DOHH2 (cell line): ENCODE measurements around the gene TMEM208.

Source experiments
- H3F3A ChIP-seq: fragments of 200-600 bp; sonication (generic), shearing (Covaris generic); 2 replicates; pipeline ENCODE4 v1.6.0; 2016; ENCODE audit warnings: antibody characterized with exemption, mild to moderate bottlenecking; ENCODE audit not compliant: control insufficient read depth, insufficient read depth
- H3K27ac ChIP-seq: fragments of 200-600 bp; sonication (generic); 2 replicates; pipeline ENCODE4 v1.5.1; 2014; ENCODE audit warnings: low read depth, mild to moderate bottlenecking, low read length, moderate library complexity
- H3K27me3 ChIP-seq: fragments of 200-600 bp; sonication (generic); 2 replicates; pipeline ENCODE4 v1.6.1; 2014; ENCODE audit warnings: mild to moderate bottlenecking, low read length, mixed read lengths; ENCODE audit not compliant: control insufficient read depth
- H3K36me3 ChIP-seq: fragments of 200-600 bp; sonication (generic); 2 replicates; pipeline ENCODE4 v1.6.1; 2014; ENCODE audit warnings: mild to moderate bottlenecking, low read length, moderate library complexity, mixed read lengths; ENCODE audit not compliant: control insufficient read depth
- H3K4me1 ChIP-seq: fragments of 200-600 bp; sonication (generic); 2 replicates; pipeline ENCODE4 v1.6.1; 2014; ENCODE audit warnings: mild to moderate bottlenecking, low read length, mixed read lengths; ENCODE audit not compliant: control insufficient read depth
- H3K4me2 ChIP-seq: fragments of 200-600 bp; sonication (generic); 2 replicates; pipeline ENCODE4 v1.6.0; 2014; ENCODE audit warnings: mild to moderate bottlenecking, low read length, moderate library complexity
- H3K4me3 ChIP-seq: fragments of 200-600 bp; sonication (generic); 2 replicates; pipeline ENCODE4 v1.5.1; 2014; ENCODE audit warnings: mild to moderate bottlenecking, low read length, mixed read lengths
- H3K79me2 ChIP-seq: fragments of 200-600 bp; sonication (generic); 2 replicates; pipeline ENCODE4 v1.6.1; 2014; ENCODE audit warnings: mild to moderate bottlenecking, low read length, mixed read lengths; ENCODE audit not compliant: control insufficient read depth
- H3K9me2 ChIP-seq: fragments of 200-600 bp; sonication (generic); replicated peaks from 2 replicates; pipeline ENCODE4 v1.6.1; 2014; ENCODE audit warnings: mild to moderate bottlenecking, low read length, mixed read lengths; ENCODE audit not compliant: control insufficient read depth
- H3K9me3 ChIP-seq: fragments of 200-600 bp; sonication (generic); 2 replicates; pipeline ENCODE4 v1.6.1; 2014; ENCODE audit warnings: antibody characterized with exemption, low read length, mixed read lengths; ENCODE audit not compliant: control insufficient read depth, insufficient read depth
- H4K20me1 ChIP-seq: fragments of 200-600 bp; sonication (generic); 2 replicates; pipeline ENCODE4 v1.6.0; 2014; ENCODE audit warnings: low read depth, mild to moderate bottlenecking, antibody characterized with exemption, low read length, moderate library complexity; ENCODE audit not compliant: control insufficient read depth, insufficient read depth
- EZH2phosphoT487 ChIP-seq: fragments of 200-600 bp; sonication (generic); IDR thresholded peaks from 2 replicates; pipeline ENCODE4 v1.6.1; 2017; ENCODE audit warnings: borderline replicate concordance, mild to moderate bottlenecking, antibody characterized with exemption, low read length, moderate library complexity, mixed read lengths
- TF ChIP-seq, protein P1 (sequence below): fragments of 200-600 bp; sonication (generic); IDR thresholded peaks from one replicate; pipeline ENCODE4 v1.5.1; 2014; ENCODE audit warnings: antibody characterized with exemption, mild to moderate bottlenecking, low read depth, low read length; ENCODE audit not compliant: poor library complexity, severe bottlenecking

The TMEM208 gene

DNA sequence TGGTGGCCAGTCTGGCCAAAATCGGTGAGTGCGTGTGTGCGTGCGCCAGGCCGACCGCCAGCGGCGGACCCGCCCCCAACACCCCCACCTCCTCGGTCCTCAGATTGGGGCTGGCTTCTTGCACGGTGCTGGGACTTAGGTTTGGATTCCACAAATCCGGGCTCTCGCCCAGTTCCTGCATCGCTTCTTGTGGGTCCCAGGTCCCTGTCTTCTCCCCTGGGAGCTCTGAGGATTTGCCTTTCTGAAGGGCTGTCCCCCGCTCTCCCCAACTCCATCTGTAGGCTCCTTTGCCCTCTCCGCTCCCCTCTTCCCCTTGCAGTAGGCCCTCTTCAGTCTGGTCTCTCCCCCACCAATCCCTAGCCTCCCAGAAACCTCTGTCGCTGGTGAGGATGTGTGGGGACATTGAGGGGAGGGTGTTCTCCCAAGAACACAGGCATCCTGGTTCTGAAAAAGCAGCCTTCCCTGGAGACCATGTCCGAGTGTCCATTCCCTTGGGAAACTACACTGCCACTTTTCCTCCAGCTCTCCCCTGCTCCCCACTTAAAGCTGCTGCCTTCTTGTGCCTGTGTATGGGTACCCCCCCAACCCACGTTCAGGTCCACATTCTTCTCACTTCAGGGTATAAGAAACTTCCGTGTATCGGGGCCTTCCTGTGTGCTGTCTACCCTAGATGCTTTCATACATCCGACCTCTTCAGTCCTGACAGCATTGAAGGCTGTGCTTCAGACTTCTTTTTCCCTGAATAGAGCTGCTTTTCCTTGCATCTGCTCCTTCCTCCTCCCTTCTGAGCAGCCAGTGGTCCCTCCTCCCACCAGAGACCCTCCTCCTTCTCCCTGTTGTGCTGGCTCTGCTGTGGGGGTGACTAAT lies 22.5 kb downstream of the TMEM208 start:
- Histone ChIP-seq H3K27me3 (peaks cover 32% of the 10 kb centered on the region), H3K4me2 (peak overlapping the region; percentile 80), H3K36me3 (no peaks in the 10 kb centered on the region), H3K9me2 (no peaks in the 10 kb centered on the region), H3K4me3 (peak overlapping the region; percentile 22), H3K4me1 (peaks cover 39% of the 10 kb centered on the region), H3K27ac (no peak overlapping the region), H4K20me1 (no peaks in the 10 kb centered on the region), H3K79me2 (no peaks in the 10 kb centered on the region), H3K9me3 (no peaks in the 10 kb centered on the region), H3F3A (peaks cover 12% of the 10 kb centered on the region)
- peak; percentile 47; the same call in 1 of the 2 replicates for TF ChIP-seq EZH2phosphoT487
- TF ChIP-seq, protein P1, sequence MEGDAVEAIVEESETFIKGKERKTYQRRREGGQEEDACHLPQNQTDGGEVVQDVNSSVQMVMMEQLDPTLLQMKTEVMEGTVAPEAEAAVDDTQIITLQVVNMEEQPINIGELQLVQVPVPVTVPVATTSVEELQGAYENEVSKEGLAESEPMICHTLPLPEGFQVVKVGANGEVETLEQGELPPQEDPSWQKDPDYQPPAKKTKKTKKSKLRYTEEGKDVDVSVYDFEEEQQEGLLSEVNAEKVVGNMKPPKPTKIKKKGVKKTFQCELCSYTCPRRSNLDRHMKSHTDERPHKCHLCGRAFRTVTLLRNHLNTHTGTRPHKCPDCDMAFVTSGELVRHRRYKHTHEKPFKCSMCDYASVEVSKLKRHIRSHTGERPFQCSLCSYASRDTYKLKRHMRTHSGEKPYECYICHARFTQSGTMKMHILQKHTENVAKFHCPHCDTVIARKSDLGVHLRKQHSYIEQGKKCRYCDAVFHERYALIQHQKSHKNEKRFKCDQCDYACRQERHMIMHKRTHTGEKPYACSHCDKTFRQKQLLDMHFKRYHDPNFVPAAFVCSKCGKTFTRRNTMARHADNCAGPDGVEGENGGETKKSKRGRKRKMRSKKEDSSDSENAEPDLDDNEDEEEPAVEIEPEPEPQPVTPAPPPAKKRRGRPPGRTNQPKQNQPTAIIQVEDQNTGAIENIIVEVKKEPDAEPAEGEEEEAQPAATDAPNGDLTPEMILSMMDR = no peak

DNA sequence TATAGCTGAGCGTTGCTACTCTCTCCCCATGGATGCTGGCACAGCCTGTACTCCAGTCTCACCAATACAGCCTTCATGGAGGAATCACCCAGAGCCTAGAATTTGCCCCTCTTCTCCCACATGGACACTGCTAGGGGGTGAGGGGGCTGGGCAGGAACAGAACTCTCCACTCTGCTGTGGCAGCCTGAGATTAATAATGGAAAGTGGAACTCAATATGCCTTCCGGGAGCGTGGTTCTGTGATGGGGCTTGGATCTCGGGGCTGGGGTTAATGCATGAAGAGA lies 23.1 kb downstream of the TMEM208 start:
- H3K79me2 ChIP-seq = no peaks in the 10 kb centered on the region
- H3K36me3 ChIP-seq = no peaks in the 10 kb centered on the region
- no peaks in the 10 kb centered on the region for H4K20me1 ChIP-seq
- no peak overlapping the region for H3K4me3 ChIP-seq
- peaks cover 33% of the 10 kb centered on the region for H3K4me1 ChIP-seq
- no peak overlapping the region for H3K4me2 ChIP-seq
- H3K27me3 ChIP-seq = peaks cover 32% of the 10 kb centered on the region
- H3F3A ChIP-seq = peaks cover 9% of the 10 kb centered on the region
- H3K9me3 ChIP-seq = no peaks in the 10 kb centered on the region
- H3K9me2 ChIP-seq = no peaks in the 10 kb centered on the region
- no peak overlapping the region for H3K27ac ChIP-seq
- TF ChIP-seq, protein P1 = no peak
- TF ChIP-seq EZH2phosphoT487 = no peak

DNA sequence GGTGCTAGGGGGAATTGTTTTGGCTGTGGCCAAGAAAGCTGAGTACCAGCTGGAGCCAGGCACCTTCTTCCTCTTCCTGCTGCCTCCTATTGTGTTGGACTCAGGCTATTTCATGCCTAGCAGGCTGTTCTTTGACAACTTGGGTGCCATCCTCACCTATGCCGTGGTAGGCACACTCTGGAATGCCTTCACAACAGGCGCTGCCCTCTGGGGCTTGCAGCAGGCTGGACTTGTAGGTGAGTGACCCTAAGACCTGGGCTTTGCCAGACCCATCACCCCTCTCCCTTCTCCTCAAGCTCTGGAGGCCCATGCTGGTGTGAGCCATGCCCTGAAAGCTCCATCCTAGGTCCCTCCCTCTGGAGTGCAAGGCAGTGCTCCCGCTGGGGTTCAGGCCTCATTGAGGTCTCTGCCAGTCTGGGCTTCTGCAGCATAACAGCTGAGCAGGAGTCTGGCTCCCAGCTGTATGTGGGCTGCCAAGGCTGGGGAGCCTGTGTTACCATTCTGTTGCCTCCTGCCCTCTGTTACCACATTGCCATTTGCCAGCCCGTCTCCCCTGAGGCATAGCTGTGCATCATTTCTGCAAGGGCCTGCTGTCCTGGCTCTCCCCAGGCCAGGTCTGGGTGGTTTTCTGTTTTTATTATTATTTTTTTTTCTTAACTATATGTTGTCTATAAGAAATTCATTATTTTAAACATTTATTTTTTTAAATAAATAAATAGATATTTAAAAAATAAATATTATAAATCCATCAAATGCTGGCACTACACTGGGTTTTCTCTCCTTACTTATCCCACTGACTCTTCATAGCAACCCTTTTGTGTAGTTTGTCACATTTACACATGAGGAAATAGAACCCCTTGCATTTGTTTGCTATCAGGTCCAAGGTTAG lies 25.9 kb downstream of the TMEM208 start:
- H3K79me2 ChIP-seq = no peaks in the 10 kb centered on the region
- peaks cover 5% of the 10 kb centered on the region; the same call in 1 of the 2 replicates for H3F3A ChIP-seq
- no peak overlapping the region for H3K27ac ChIP-seq
- H3K4me1 ChIP-seq = peaks cover 17% of the 10 kb centered on the region
- no peaks in the 10 kb centered on the region for H3K9me2 ChIP-seq
- H3K27me3 ChIP-seq = peaks cover 32% of the 10 kb centered on the region
- TF ChIP-seq, protein P1 = no peak
- no peak for TF ChIP-seq EZH2phosphoT487
- no peaks in the 10 kb centered on the region for H3K9me3 ChIP-seq
- no peaks in the 10 kb centered on the region for H3K36me3 ChIP-seq
- no peaks in the 10 kb centered on the region for H4K20me1 ChIP-seq
- no peak overlapping the region for H3K4me2 ChIP-seq
- no peak overlapping the region for H3K4me3 ChIP-seq
